MV-4-11 (cell line): ENCODE data around the gene LYRM9.
"Not testable (repeated sequence)": the region's sequence is repeated elsewhere in the genome, so short reads cannot be mapped to it uniquely, and the experiment has no call there.

ENCODE experiments used
- DNase-seq: peaks from one replicate; lab custom pipeline; 2025; lab: John Stamatoyannopoulos, UW

Gene LYRM9

GRCh38 chr17:27892866-27893769 is at the start of gene LYRM9:
TSS of gene LYRM9 (minus strand) at chr17:27893365. CDS start at chr17:27882694, 10,671 bp downstream.
- peak; percentile 76 for DNase-seq

- DNase-seq: no peak
Observed at GRCh38 chr17:27940503-27941428, 47.6 kb upstream of the LYRM9 start.

- DNase-seq: no peak
Observed at GRCh38 chr17:27939474-27940465, 46.6 kb upstream of the LYRM9 start.

- DNase-seq: no peak
Observed at GRCh38 chr17:27938864-27939263, 45.7 kb upstream of the LYRM9 start.

GRCh38 chr17:27938241-27938640 is 45.1 kb upstream of the LYRM9 start:
- DNase-seq: no peak

GRCh38 chr17:27937025-27937546 is 43.9 kb upstream of the LYRM9 start:
- no peak for DNase-seq

GRCh38 chr17:27930000-27930399 is 36.8 kb upstream of the LYRM9 start:
- DNase-seq: no peak

- peak; percentile 36 for DNase-seq
Observed at GRCh38 chr17:27928587-27928986, 35.4 kb upstream of the LYRM9 start.

GRCh38 chr17:27927781-27928180 is 34.6 kb upstream of the LYRM9 start:
- DNase-seq: no peak

GRCh38 chr17:27921599-27921998 is 28.4 kb upstream of the LYRM9 start:
- no peak for DNase-seq

- no peak for DNase-seq
Observed at GRCh38 chr17:27921077-27921476, 27.9 kb upstream of the LYRM9 start.

GRCh38 chr17:27920569-27920968 is 27.4 kb upstream of the LYRM9 start:
- DNase-seq: no peak

GRCh38 chr17:27919079-27919478 is 25.9 kb upstream of the LYRM9 start:
- DNase-seq: no peak

GRCh38 chr17:27918498-27918897 is 25.3 kb upstream of the LYRM9 start:
- no peak for DNase-seq

- no peak for DNase-seq
Observed at GRCh38 chr17:27917000-27917399, 23.8 kb upstream of the LYRM9 start.

- no peak for DNase-seq
Observed at GRCh38 chr17:27915709-27916108, 22.5 kb upstream of the LYRM9 start.

- no peak for DNase-seq
Observed at GRCh38 chr17:27914382-27914781, 21.2 kb upstream of the LYRM9 start.

GRCh38 chr17:27912964-27913363 is 19.8 kb upstream of the LYRM9 start:
- no peak for DNase-seq

GRCh38 chr17:27912299-27912698 is 19.1 kb upstream of the LYRM9 start:
- DNase-seq: not testable (repeated sequence)

- DNase-seq: no peak
Observed at GRCh38 chr17:27907976-27908558, 14.9 kb upstream of the LYRM9 start.

- DNase-seq: no peak
Observed at GRCh38 chr17:27906623-27907022, 13.5 kb upstream of the LYRM9 start.
